Measurements from ENCODE around the gene TRNAU1AP.

TRNAU1AP gene

DNA sequence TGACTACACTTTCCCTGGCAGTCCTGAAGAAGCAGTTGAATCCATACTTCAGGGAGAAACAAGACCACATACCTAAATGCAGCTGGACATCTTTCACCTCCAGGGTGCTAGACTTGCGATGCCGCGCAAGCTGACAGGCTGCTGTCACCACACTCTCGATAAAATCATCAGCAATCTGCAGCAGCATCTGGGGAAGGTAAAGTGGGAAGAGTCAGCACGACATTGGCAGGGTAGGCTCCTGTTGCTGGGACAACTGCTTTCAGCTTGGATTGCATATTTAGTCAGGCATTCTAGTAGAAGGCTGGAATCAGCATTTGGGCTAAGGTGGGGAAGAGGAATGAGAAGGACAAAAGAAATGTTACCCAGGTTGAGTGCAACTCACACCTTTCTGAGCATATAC, 60.3 kb downstream of the TRNAU1AP start:
- no peak for DNase-seq (ENCODE audit: low spot score)

More for the DNA sequence above, 60.3 kb downstream of the TRNAU1AP start:
- TF ChIP-seq, protein P1, sequence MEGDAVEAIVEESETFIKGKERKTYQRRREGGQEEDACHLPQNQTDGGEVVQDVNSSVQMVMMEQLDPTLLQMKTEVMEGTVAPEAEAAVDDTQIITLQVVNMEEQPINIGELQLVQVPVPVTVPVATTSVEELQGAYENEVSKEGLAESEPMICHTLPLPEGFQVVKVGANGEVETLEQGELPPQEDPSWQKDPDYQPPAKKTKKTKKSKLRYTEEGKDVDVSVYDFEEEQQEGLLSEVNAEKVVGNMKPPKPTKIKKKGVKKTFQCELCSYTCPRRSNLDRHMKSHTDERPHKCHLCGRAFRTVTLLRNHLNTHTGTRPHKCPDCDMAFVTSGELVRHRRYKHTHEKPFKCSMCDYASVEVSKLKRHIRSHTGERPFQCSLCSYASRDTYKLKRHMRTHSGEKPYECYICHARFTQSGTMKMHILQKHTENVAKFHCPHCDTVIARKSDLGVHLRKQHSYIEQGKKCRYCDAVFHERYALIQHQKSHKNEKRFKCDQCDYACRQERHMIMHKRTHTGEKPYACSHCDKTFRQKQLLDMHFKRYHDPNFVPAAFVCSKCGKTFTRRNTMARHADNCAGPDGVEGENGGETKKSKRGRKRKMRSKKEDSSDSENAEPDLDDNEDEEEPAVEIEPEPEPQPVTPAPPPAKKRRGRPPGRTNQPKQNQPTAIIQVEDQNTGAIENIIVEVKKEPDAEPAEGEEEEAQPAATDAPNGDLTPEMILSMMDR (IDR thresholded peaks at IDR 0.05; ENCODE audit: extremely low read depth, missing control alignments) = no peak
